B cell (primary cell): ENCODE measurements around the gene NHLRC1. TPM values are rescaled to one million over a fixed set of nuclear protein-coding genes. Genes with fewer than 3 reads are reported as not detected.

Experiments
- ATAC-seq: fragments of 200-7000 bp; cut with Tn5 transposase; one replicate; pipeline ENCODE4 v1.10.0; 2021; ENCODE audit warnings: low read depth, mild to moderate bottlenecking, moderate number of reproducible peaks, moderate library complexity
- CTCF ChIA-PET: fragments of 350-600 bp; sonication (Branson Sonifier 250); formaldehyde crosslinking; loops from one replicate; lab custom pipeline; 2021; ENCODE audit warnings: antibody characterized with exemption, inconsistent platforms; lab: Charles Lee
- POLR2A ChIA-PET: fragments of 350-600 bp; sonication (Branson Sonifier 250); formaldehyde crosslinking; loops from one replicate; lab custom pipeline; 2021; ENCODE audit warnings: antibody characterized with exemption; lab: Charles Lee
- DNase-seq: peaks from one replicate; pipeline ENCODE4 v3.0.0; 2013
- H2AFZ ChIP-seq: 2 replicates; pipeline ENCODE4 v1.6.1; 2012; ENCODE audit warnings: mild to moderate bottlenecking, low read depth, low read length; ENCODE audit not compliant: insufficient read depth, poor library complexity, severe bottlenecking
- H3K27ac ChIP-seq, 2 donors: 1 replicate in 1 of 2; 2 replicates in 1 of 2; pipeline ENCODE4 v1.5.1; 2012 to 2013; ENCODE audit warnings: low read length in 2 of 2, mild to moderate bottlenecking in 2 of 2, moderate library complexity in 1 of 2
- H3K27me3 ChIP-seq, 4 experiments: fragments of 200-600 bp in 1 of 4; sonication (generic) in 1 of 4; replicated peaks in 1 of 4; 1 replicate in 2 of 4; 2 replicates in 2 of 4; pipeline versions ENCODE4 v1.6.1 to v1.7.0; 2013 to 2016; ENCODE audit warnings: low read length in 3 of 4, mild to moderate bottlenecking in 2 of 4, mixed read lengths in 1 of 4, moderate library complexity in 1 of 4; ENCODE audit not compliant: insufficient read depth in 4 of 4, control insufficient read depth in 3 of 4; ENCODE audit errors: control extremely low read depth in 1 of 4
- H3K36me3 ChIP-seq, 2 experiments: replicated peaks in 1 of 2; 1 replicate in 1 of 2; 2 replicates in 1 of 2; pipeline versions ENCODE4 v1.6.1 to v1.7.1; 2013; ENCODE audit warnings: low read length in 1 of 2; ENCODE audit not compliant: insufficient read depth in 2 of 2, control insufficient read depth in 1 of 2; ENCODE audit errors: control extremely low read depth in 1 of 2, extremely low read depth in 1 of 2
- H3K4me1 ChIP-seq, 2 donors: fragments of 200-600 bp in 1 of 2; sonication (generic) in 1 of 2; 1 replicate in 1 of 2; 2 replicates in 1 of 2; pipeline versions ENCODE4 v1.5.1 to v1.6.1; 2013 to 2017; ENCODE audit warnings: low read length in 2 of 2; ENCODE audit not compliant: control insufficient read depth in 2 of 2, insufficient read depth in 2 of 2
- H3K4me2 ChIP-seq: replicated peaks from 2 replicates; pipeline ENCODE3; 2012; ENCODE audit warnings: mild to moderate bottlenecking, low read depth, low read length; ENCODE audit not compliant: poor library complexity, severe bottlenecking
- H3K4me3 ChIP-seq, 5 experiments: fragments of 200-600 bp in 1 of 5; sonication (generic) in 1 of 5; 1 replicate in 3 of 5; 2 replicates in 2 of 5; pipeline versions ENCODE4 v1.5.1 to v1.7.0; 2011 to 2016; ENCODE audit warnings: low read length in 4 of 5, mild to moderate bottlenecking in 4 of 5, low read depth in 2 of 5, control low read depth in 1 of 5, moderate library complexity in 1 of 5; ENCODE audit not compliant: insufficient read depth in 1 of 5; ENCODE audit errors: control extremely low read depth in 1 of 5, extremely low read depth in 1 of 5
- H3K79me2 ChIP-seq: fragments of 200-600 bp; sonication (generic); one replicate; pipeline ENCODE4 v1.6.0; 2016; ENCODE audit warnings: low read length; ENCODE audit not compliant: control insufficient read depth, insufficient read depth
- H3K9ac ChIP-seq: fragments of 200-600 bp; sonication (generic); 2 replicates; pipeline ENCODE4 v1.6.1; 2017; ENCODE audit warnings: mild to moderate bottlenecking, low read length, moderate library complexity
- H3K9me3 ChIP-seq, 3 donors: one replicate each; pipeline versions ENCODE4 v1.6.1 to v1.7.1; 2013; ENCODE audit warnings: low read length in 2 of 3; ENCODE audit not compliant: control insufficient read depth in 2 of 3, insufficient read depth in 1 of 3; ENCODE audit errors: control extremely low read depth in 1 of 3
- H4K20me1 ChIP-seq: 2 replicates; pipeline ENCODE4 v1.6.0; 2012; ENCODE audit warnings: mild to moderate bottlenecking, low read length; ENCODE audit not compliant: insufficient read depth, control insufficient read depth, poor library complexity, severe bottlenecking
- H3K27ac Mint-ChIP-seq: one replicate; pipeline ENCODE4 v1.8.0; 2021; ENCODE audit warnings: mixed read lengths
- H3K27me3 Mint-ChIP-seq: one replicate; pipeline ENCODE4 v1.8.0; 2021; ENCODE audit warnings: mixed read lengths
- H3K4me1 Mint-ChIP-seq: one replicate; pipeline ENCODE4 v1.8.0; 2021; ENCODE audit warnings: mixed read lengths
- H3K4me3 Mint-ChIP-seq: one replicate; pipeline ENCODE4 v1.8.0; 2021; ENCODE audit warnings: mixed read lengths
- H3K9me3 Mint-ChIP-seq: one replicate; pipeline ENCODE4 v1.8.0; 2022; ENCODE audit warnings: mixed read lengths; ENCODE audit not compliant: insufficient read depth
- CTCF ChIP-seq: fragments of 200-600 bp; IDR thresholded peaks from one replicate; pipeline ENCODE4 v1.8.0; 2022; ENCODE audit warnings: antibody characterized with exemption, mild to moderate bottlenecking
- EZH2 ChIP-seq: IDR thresholded peaks from 2 replicates; pipeline ENCODE4 v1.6.1; 2012; ENCODE audit warnings: borderline replicate concordance, low read depth, mild to moderate bottlenecking, moderate library complexity, low read length; ENCODE audit not compliant: insufficient read depth, poor library complexity, severe bottlenecking
- WGBS: methylation state at CpG from one replicate; pipeline ENCODE4 v1.1.5; 2013; ENCODE audit warnings: missing lambda C conversion rate; ENCODE audit not compliant: insufficient coverage; 5-methylcytosine and 5-hydroxymethylcytosine counted together
- intact Hi-C: fragments of 100-400 bp; cut with micrococcal nuclease; formaldehyde crosslinking; loops from one replicate; pipeline ENCODE4 v1.10.0; 2022
- polyA plus RNA-seq: library from polyadenylated mRNA; depleted of rRNA; stranded (reverse); fragments of >200 nt; gene quantifications from 2 replicates; pipeline ENCODE4 v1.2.3, GENCODE V29; 2012
- total RNA-seq, 2 donors: library from RNA; stranded (reverse); fragments of 120-200 nt in 1 of 2; gene quantifications; 1 replicate in 1 of 2; 2 replicates in 1 of 2; pipeline versions ENCODE4 v1.2.3 to v1.2.4, GENCODE V29; 2013 to 2022

The NHLRC1 gene
- total and polyA plus RNA-seq, 2 donors (not counting 1 experiment from before 2014, with no cell fraction given), result 0.31 to 1.0 TPM

GRCh38 chr6:18087396-18088165 is 34.9 kb downstream of the NHLRC1 start:
- Mint-ChIP-seq H3K27me3 (peaks cover 9% of the 10 kb centered on the region), H3K9me3 (peaks cover 5% of the 10 kb centered on the region), H3K4me1 (no peaks in the 10 kb centered on the region), H3K27ac (no peak overlapping the region), H3K4me3 (no peak overlapping the region)
- H3K36me3 ChIP-seq, result no peaks in the 10 kb centered on the region
- DNase-seq, result no peak
- TF ChIP-seq EZH2, result no peak
- TF ChIP-seq CTCF, result no peak
- H3K79me2 ChIP-seq, result no peaks in the 10 kb centered on the region
- no peaks in the 10 kb centered on the region for H3K4me1 ChIP-seq
- H3K9me3 ChIP-seq, result peaks cover 0 to 7% (median 2%) of the 10 kb centered on the region in 3 donors
- ATAC-seq, result no peak
- WGBS, result 95% methylated on average over 5 of the region's 5 CpGs
- no peaks in the 10 kb centered on the region for H4K20me1 ChIP-seq
- no peak overlapping the region for H3K27ac ChIP-seq
- ChIA-PET POLR2A (no interaction called here), CTCF (no interaction called here)
- intact Hi-C loops, result no loop called here
- no peak overlapping the region for H2AFZ ChIP-seq
- H3K4me3 ChIP-seq, result no peak overlapping the region
- no peak overlapping the region for H3K4me2 ChIP-seq
- no peak overlapping the region for H3K9ac ChIP-seq
- H3K27me3 ChIP-seq, result peaks cover 0 to 2% (median 0%) of the 10 kb centered on the region in 4 experiments

GRCh38 chr6:18081025-18081668 is 41.3 kb downstream of the NHLRC1 start:
- H3K4me1 ChIP-seq, result no peaks in the 10 kb centered on the region
- H3K27me3 ChIP-seq, result no peaks in the 10 kb centered on the region
- CTCF ChIA-PET, result no interaction called here
- H3K9ac ChIP-seq, result no peak overlapping the region
- no peaks in the 10 kb centered on the region for H3K9me3 Mint-ChIP-seq
- no peaks in the 10 kb centered on the region for H3K79me2 ChIP-seq
- H3K4me2 ChIP-seq, result no peak overlapping the region
- DNase-seq (no peak), ATAC-seq (no peak)
- no peaks in the 10 kb centered on the region for H3K4me1 Mint-ChIP-seq
- no peak overlapping the region for H2AFZ ChIP-seq
- H3K27ac ChIP-seq, result no peak overlapping the region
- no peak overlapping the region for H3K4me3 ChIP-seq
- no peak overlapping the region for H3K27ac Mint-ChIP-seq
- no peak overlapping the region for H3K4me3 Mint-ChIP-seq
- no peak for TF ChIP-seq CTCF
- no peak for TF ChIP-seq EZH2
- intact Hi-C loops, result no loop called here
- H3K27me3 Mint-ChIP-seq, result peaks cover 10% of the 10 kb centered on the region
- no peaks in the 10 kb centered on the region for H3K9me3 ChIP-seq
- H3K36me3 ChIP-seq, result no peaks in the 10 kb centered on the region
- POLR2A ChIA-PET, result no interaction called here
- WGBS, result 94% methylated on average over 6 of the region's 11 CpGs
- H4K20me1 ChIP-seq, result no peaks in the 10 kb centered on the region
